ENCODE measurements around the gene HSPA13.
"Not testable (repeated sequence)": the region's sequence is repeated elsewhere in the genome, so short reads cannot be mapped to it uniquely, and the experiment has no call there.

HSPA13 gene
- 65.9 to 76.7 reads per million in 2 donors for total RNA-seq

GRCh38 chr21:14382835-14383595 is at the start of gene HSPA13:
HSPA13 (minus strand) TSS chr21:14383146; CDS start chr21:14383119, 27 bp downstream.
- DNase-seq, result peak; percentile 91 to 100 (median 98)

- no peak for DNase-seq
Measured at GRCh38 chr21:14418920-14419319, 36.0 kb upstream of the HSPA13 start.

GRCh38 chr21:14414932-14415508 is 32.1 kb upstream of the HSPA13 start:
- no peak for DNase-seq

- DNase-seq, result no peak
Measured at GRCh38 chr21:14405962-14406361, 23.0 kb upstream of the HSPA13 start.

- no peak for DNase-seq
Measured at GRCh38 chr21:14405225-14405624, 22.3 kb upstream of the HSPA13 start.

- DNase-seq, result peak in 1 of 5 experiments; percentile 58
Measured at GRCh38 chr21:14403681-14404318, 20.9 kb upstream of the HSPA13 start.

GRCh38 chr21:14401217-14401616 is 18.3 kb upstream of the HSPA13 start:
- DNase-seq, result no peak

- no peak for DNase-seq
Measured at GRCh38 chr21:14388282-14388681, 5.3 kb upstream of the HSPA13 start.

- no peak for DNase-seq
Measured at GRCh38 chr21:14384453-14384852, 1.5 kb upstream of the HSPA13 start.

GRCh38 chr21:14383596-14384180 is 742 bp upstream of the HSPA13 start:
- peak in 1 of 5 experiments; percentile 51 for DNase-seq

- DNase-seq, result peak in 2 of 5 experiments; percentile 17 to 49
Measured at GRCh38 chr21:14382486-14382834, 486 bp downstream of the HSPA13 start.

- no peak for DNase-seq
Measured at GRCh38 chr21:14376854-14377253, 6.1 kb downstream of the HSPA13 start.

GRCh38 chr21:14366998-14367397 is 15.9 kb downstream of the HSPA13 start:
- DNase-seq, result no peak

- no peak for DNase-seq
Measured at GRCh38 chr21:14361958-14362357, 21.0 kb downstream of the HSPA13 start.

GRCh38 chr21:14358775-14359174 is 24.2 kb downstream of the HSPA13 start:
- no peak for DNase-seq

GRCh38 chr21:14356746-14357145 is 26.2 kb downstream of the HSPA13 start:
- DNase-seq, result no peak

- DNase-seq, result no peak
Measured at GRCh38 chr21:14354515-14354914, 28.4 kb downstream of the HSPA13 start.

- no peak for DNase-seq
Measured at GRCh38 chr21:14353726-14354125, 29.2 kb downstream of the HSPA13 start.

- DNase-seq, result no peak
Measured at GRCh38 chr21:14353231-14353630, 29.7 kb downstream of the HSPA13 start.

- DNase-seq, result not testable (repeated sequence)
Measured at GRCh38 chr21:14327346-14327745, 55.6 kb downstream of the HSPA13 start.

GRCh38 chr21:14325595-14325994 is 57.4 kb downstream of the HSPA13 start:
- DNase-seq, result no peak

Measured in T-helper 2 cell (primary cell).